GM12878 (cell line): ENCODE measurements around the gene METTL16.

Source experiments
- EZH2 ChIP-seq: IDR thresholded peaks from 2 replicates; pipeline ENCODE4 v1.6.1; 2012; ENCODE audit warnings: low read depth, mild to moderate bottlenecking, control low read depth, inconsistent platforms, low read length, borderline replicate concordance; ENCODE audit not compliant: control insufficient read depth
- HDGF ChIP-seq: fragments of 450-650 bp; IDR thresholded peaks from 2 replicates; pipeline ENCODE4 v1.6.1; 2016; ENCODE audit warnings: antibody characterized with exemption

- TF ChIP-seq HDGF: no peak
- no peak for TF ChIP-seq EZH2
Observed at GRCh38 chr17:2560658-2561057, 49.0 kb upstream of the METTL16 start.
